K562 (cell line): Measurements from ENCODE around the gene TMEM209. TPM values are rescaled to one million over a fixed set of nuclear protein-coding genes. Genes with fewer than 3 reads are reported as not detected.

ENCODE experiments used
- C11orf30 ChIP-seq: fragments of 450-650 bp; IDR thresholded peaks from 2 replicates; pipeline ENCODE4 v1.6.1; 2016; ENCODE audit warnings: low read depth, mild to moderate bottlenecking
- CBFB ChIP-seq: sonication (generic); formaldehyde crosslinking; IDR thresholded peaks from 2 replicates; pipeline ENCODE4 v1.4.0; 2020; ENCODE audit warnings: mild to moderate bottlenecking, missing genetic modification reagents
- COPS2 ChIP-seq: fragments of 450-650 bp; conservative IDR thresholded peaks from 2 replicates; pipeline ENCODE4 v1.6.1; 2016; ENCODE audit warnings: mild to moderate bottlenecking, moderate library complexity
- CTCFL ChIP-seq: IDR thresholded peaks from 2 replicates; pipeline ENCODE4 v1.6.1; 2011; ENCODE audit warnings: borderline replicate concordance, low read depth, mild to moderate bottlenecking, moderate library complexity, low read length; ENCODE audit not compliant: insufficient read depth, poor library complexity, severe bottlenecking
- FOXA1 ChIP-seq: fragments of 450-650 bp; IDR thresholded peaks from 2 replicates; pipeline ENCODE4 v1.6.1; 2016; ENCODE audit warnings: mild to moderate bottlenecking, borderline replicate concordance
- FOXJ2 ChIP-seq: fragments of 200-800 bp; sonication (Bioruptor generic); IDR thresholded peaks from 2 replicates; pipeline ENCODE4 v1.6.1; 2016; ENCODE audit warnings: missing genetic modification characterization, missing compliant biosample characterization
- HCFC1 ChIP-seq: IDR thresholded peaks from 2 replicates; pipeline ENCODE4 v1.6.1; 2012; ENCODE audit warnings: low read depth, low read length, improper control_type of control experiment
- HIVEP1 ChIP-seq: fragments of 250-450 bp; sonication (Bioruptor Pico); IDR thresholded peaks from 2 replicates; pipeline ENCODE4 v1.4.0; 2020; ENCODE audit warnings: mild to moderate bottlenecking
- HMG20A ChIP-seq: fragments of 450-650 bp; formaldehyde crosslinking; conservative IDR thresholded peaks from 2 replicates; pipeline ENCODE4 v1.4.0; 2020; ENCODE audit warnings: mild to moderate bottlenecking, mixed read lengths
- JUNB ChIP-seq: fragments of 450-650 bp; formaldehyde crosslinking; conservative IDR thresholded peaks from 2 replicates; pipeline ENCODE4 v1.4.0; 2020; ENCODE audit warnings: mild to moderate bottlenecking
- JUND ChIP-seq, 2 experiments: IDR thresholded peaks; 2 replicates in 1 of 2; 3 replicates in 1 of 2; pipeline ENCODE4 v1.6.1; 2011; ENCODE audit warnings: borderline replicate concordance in 2 of 2, low read depth in 2 of 2, low read length in 2 of 2, improper control_type of control experiment in 1 of 2, missing biosample characterization in 1 of 2, missing genetic modification characterization in 1 of 2, missing genetic modification reagents in 1 of 2
- KAT7 ChIP-seq: sonication (generic); formaldehyde crosslinking; IDR thresholded peaks from 2 replicates; pipeline ENCODE4 v1.8.0; 2022; ENCODE audit warnings: missing genetic modification reagents, mild to moderate bottlenecking, borderline replicate concordance
- MCM3 ChIP-seq: fragments of 450-650 bp; IDR thresholded peaks from 2 replicates; pipeline ENCODE4 v1.6.1; 2016
- MTF1 ChIP-seq: fragments of 250-450 bp; sonication (Bioruptor Pico); IDR thresholded peaks from 2 replicates; pipeline ENCODE4 v1.9.0; 2021; ENCODE audit warnings: moderate library complexity, mild to moderate bottlenecking, inconsistent platforms, borderline replicate concordance
- PHB2 ChIP-seq: fragments of 450-650 bp; IDR thresholded peaks from 2 replicates; pipeline ENCODE4 v1.6.1; 2017; ENCODE audit warnings: low read depth
- SP2 ChIP-seq: IDR thresholded peaks from 2 replicates; pipeline ENCODE4 v1.6.1; 2011; ENCODE audit warnings: mild to moderate bottlenecking, low read depth, low read length, moderate library complexity; ENCODE audit not compliant: poor library complexity, severe bottlenecking; ENCODE audit errors: extremely low read depth
- TSHZ1 ChIP-seq: fragments of 250-450 bp; sonication (Bioruptor Pico); IDR thresholded peaks from 2 replicates; pipeline ENCODE4 v1.4.0; 2020; ENCODE audit warnings: mild to moderate bottlenecking, moderate library complexity
- ZFP30 ChIP-seq: fragments of 250-450 bp; sonication (Bioruptor Pico); IDR thresholded peaks from 2 replicates; pipeline ENCODE4 v1.8.0; 2022; ENCODE audit warnings: moderate library complexity, mild to moderate bottlenecking, inconsistent platforms, borderline replicate concordance
- ZNF146 ChIP-seq: IDR thresholded peaks from one replicate; pipeline ENCODE4 v1.6.1; 2018; ENCODE audit warnings: missing compliant biosample characterization; ENCODE audit not compliant: unreplicated experiment
- polyA plus RNA-seq, 8 experiments: library from polyadenylated mRNA; depleted of rRNA in 4 of 8; stranded (reverse) in 5 of 8; unstranded in 3 of 8; fragments of >200 nt; fragmentation: Nextera tagmentation in 2 of 8; fragmentation: Illumina TruSeq in 1 of 8; extraction: Ambion mirVana in 2 of 8; extraction: Trizol in 1 of 8; gene quantifications; 2 replicates each; pipeline versions ENCODE4 v1.2.1 to v1.2.3, GENCODE V29; 2011 to 2014; ENCODE audit warnings: inconsistent platforms in 1 of 8, missing spikeins in 1 of 8
- total RNA-seq, 7 experiments: library from RNA; depleted of rRNA in 6 of 7; stranded (reverse); fragments of >200 nt in 6 of 7; fragmentation: Illumina TruSeq in 2 of 7; extraction: Trizol in 2 of 7; gene quantifications; 2 replicates each; pipeline versions ENCODE4 v1.2.1 to v1.2.3, GENCODE V29; 2011 to 2021; ENCODE audit warnings: low replicate concordance in 1 of 7
- TF ChIP-seq, protein P1 (sequence below): fragments of 250-450 bp; sonication (Bioruptor Pico); IDR thresholded peaks from 2 replicates; pipeline ENCODE4 v1.9.0; 2021; ENCODE audit warnings: mild to moderate bottlenecking, inconsistent platforms

The TMEM209 gene
- total and polyA plus RNA-seq, 9 of the 15 experiments (the other 6 are each of a cell fraction or from before 2014, with no cell fraction given) = 36.8 to 116 (median 76.6) TPM

- TF ChIP-seq COPS2 (no peak), CTCFL (no peak), JUND (IDR thresholded peaks at IDR 0.05; ENCODE audit: borderline replicate concordance, low read depth, low read length) (peak; percentile 92), JUND (tag; IDR thresholded peaks at IDR 0.05; ENCODE audit: borderline replicate concordance, low read depth, low read length) (peak; percentile 94), TSHZ1 (no peak), MCM3 (no peak), HIVEP1 (CRISPR knock-in tag) (no peak), CBFB (no peak), KAT7 (CRISPR knock-in tag) (no peak), ZNF146 (no peak), PHB2 (no peak), FOXA1 (no peak), ZFP30 (CRISPR knock-in tag) (no peak), JUNB (peak; percentile 68), HMG20A (CRISPR knock-in tag) (no peak), MTF1 (CRISPR knock-in tag) (no peak), SP2 (no peak), FOXJ2 (no peak; the same call in 1 of the 2 replicates), C11orf30 (no peak), HCFC1 (0 out of 2 replicates have a peak, but pooled peaks have one; percentile 20)
- TF ChIP-seq, protein P1, sequence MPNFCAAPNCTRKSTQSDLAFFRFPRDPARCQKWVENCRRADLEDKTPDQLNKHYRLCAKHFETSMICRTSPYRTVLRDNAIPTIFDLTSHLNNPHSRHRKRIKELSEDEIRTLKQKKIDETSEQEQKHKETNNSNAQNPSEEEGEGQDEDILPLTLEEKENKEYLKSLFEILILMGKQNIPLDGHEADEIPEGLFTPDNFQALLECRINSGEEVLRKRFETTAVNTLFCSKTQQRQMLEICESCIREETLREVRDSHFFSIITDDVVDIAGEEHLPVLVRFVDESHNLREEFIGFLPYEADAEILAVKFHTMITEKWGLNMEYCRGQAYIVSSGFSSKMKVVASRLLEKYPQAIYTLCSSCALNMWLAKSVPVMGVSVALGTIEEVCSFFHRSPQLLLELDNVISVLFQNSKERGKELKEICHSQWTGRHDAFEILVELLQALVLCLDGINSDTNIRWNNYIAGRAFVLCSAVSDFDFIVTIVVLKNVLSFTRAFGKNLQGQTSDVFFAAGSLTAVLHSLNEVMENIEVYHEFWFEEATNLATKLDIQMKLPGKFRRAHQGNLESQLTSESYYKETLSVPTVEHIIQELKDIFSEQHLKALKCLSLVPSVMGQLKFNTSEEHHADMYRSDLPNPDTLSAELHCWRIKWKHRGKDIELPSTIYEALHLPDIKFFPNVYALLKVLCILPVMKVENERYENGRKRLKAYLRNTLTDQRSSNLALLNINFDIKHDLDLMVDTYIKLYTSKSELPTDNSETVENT (CRISPR knock-in tag) = no peak
Observed at GRCh38 chr7:130242198-130243014, 37.2 kb upstream of the TMEM209 start (continued).
